MG63 (cell line): ENCODE results near the gene GPR68. TPM values are rescaled to one million over a fixed set of nuclear protein-coding genes. Genes with fewer than 3 reads are reported as not detected.
"Not testable (repeated sequence)": the region's sequence is repeated elsewhere in the genome, so short reads cannot be mapped to it uniquely, and the experiment has no call there.

Experiments
- DNase-seq: peaks from one replicate; pipeline ENCODE4 v3.0.0-alpha.2; 2020
- H3K27me3 ChIP-seq: fragments of 250-450 bp; sonication (Bioruptor Pico); 2 replicates; pipeline ENCODE4 v1.5.1; 2020; ENCODE audit warnings: mild to moderate bottlenecking, moderate library complexity
- H3K36me3 ChIP-seq: fragments of 250-450 bp; sonication (Bioruptor Pico); 2 replicates; pipeline ENCODE4 v1.5.1; 2020; ENCODE audit warnings: mild to moderate bottlenecking, moderate library complexity
- H3K4me3 ChIP-seq: fragments of 250-450 bp; sonication (Bioruptor Pico); 2 replicates; pipeline ENCODE4 v1.5.1; 2020; ENCODE audit warnings: mild to moderate bottlenecking, moderate library complexity
- H3K9me3 ChIP-seq: fragments of 250-450 bp; sonication (Bioruptor Pico); 2 replicates; pipeline ENCODE4 v1.5.1; 2020; ENCODE audit warnings: mild to moderate bottlenecking, moderate library complexity
- total RNA-seq: library from RNA; depleted of rRNA; stranded (reverse); fragments of >200 nt; shearing (Covaris generic); gene quantifications from 2 replicates; pipeline ENCODE4 v1.2.3, GENCODE V29; 2014; ENCODE audit warnings: low replicate concordance

The GPR68 gene
- total RNA-seq, 1 experiment from 2014 or later, result 3.9 TPM

DNA sequence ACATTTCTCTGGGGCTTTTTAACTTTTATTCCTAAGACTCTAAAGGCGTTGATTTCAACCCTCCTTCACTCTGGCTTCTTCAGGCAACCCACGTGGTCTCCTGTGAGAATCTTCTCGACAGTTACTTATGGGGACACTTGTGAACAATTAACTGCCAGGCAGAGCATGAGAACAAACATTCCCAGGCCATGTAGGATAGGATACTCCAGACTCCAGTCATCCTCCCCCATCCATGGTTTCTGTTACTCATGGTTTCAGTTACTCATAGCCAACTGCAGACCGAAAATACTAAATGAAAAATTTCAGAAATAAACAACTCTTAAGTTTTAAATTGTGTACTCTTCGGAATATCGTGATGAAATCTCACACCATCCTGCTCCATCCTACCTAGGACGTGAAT, 19.5 kb downstream of the GPR68 start:
- Histone ChIP-seq H3K9me3 (no peaks in the 10 kb centered on the region), H3K27me3 (no peaks in the 10 kb centered on the region), H3K36me3 (no peaks in the 10 kb centered on the region), H3K4me3 (no peak overlapping the region)
- DNase-seq, result no peak

DNA sequence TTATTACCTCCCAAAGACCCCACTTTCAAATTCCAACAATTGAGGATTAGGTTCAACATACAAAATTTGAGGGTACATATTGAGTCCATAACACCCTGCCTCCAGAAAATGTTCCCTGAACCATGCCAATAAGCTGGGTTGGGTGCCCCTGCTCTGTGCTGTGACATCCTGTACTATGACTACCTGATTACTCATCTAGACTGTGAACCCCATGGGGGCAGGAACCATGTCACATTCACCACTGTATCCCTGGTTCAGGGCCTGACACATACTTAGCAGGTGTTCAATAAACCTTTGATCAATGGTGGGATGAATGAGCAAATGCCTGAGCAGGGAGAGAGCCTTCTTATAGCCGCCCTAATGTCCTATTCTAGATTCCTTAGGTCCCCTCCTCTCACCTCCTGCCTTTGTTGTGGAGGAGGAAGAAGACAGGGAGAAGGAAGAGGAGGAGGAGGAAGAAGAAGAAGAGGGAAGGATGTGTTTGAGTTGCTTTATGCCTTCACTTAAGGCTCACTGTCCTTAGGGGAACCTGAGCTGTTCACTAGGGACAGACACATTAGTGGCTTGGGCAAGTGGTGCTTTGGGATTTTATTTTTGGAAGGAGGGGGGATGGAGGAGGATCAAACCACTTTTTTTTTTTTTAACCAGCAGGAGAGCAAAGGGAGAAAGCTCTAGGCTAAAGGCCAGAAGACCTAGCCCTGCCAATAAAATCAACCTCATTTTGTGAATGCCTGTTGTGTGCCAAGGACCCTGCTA, 21.3 kb downstream of the GPR68 start:
- Histone ChIP-seq H3K36me3 (no peaks in the 10 kb centered on the region), H3K27me3 (no peaks in the 10 kb centered on the region), H3K4me3 (no peak overlapping the region), H3K9me3 (no peaks in the 10 kb centered on the region)
- no peak for DNase-seq

GRCh38 chr14:91221270-91221669, 23.2 kb downstream of the GPR68 start:
- Histone ChIP-seq H3K9me3 (no peaks in the 10 kb centered on the region), H3K36me3 (no peaks in the 10 kb centered on the region), H3K4me3 (no peak overlapping the region), H3K27me3 (no peaks in the 10 kb centered on the region)
- no peak for DNase-seq

DNA sequence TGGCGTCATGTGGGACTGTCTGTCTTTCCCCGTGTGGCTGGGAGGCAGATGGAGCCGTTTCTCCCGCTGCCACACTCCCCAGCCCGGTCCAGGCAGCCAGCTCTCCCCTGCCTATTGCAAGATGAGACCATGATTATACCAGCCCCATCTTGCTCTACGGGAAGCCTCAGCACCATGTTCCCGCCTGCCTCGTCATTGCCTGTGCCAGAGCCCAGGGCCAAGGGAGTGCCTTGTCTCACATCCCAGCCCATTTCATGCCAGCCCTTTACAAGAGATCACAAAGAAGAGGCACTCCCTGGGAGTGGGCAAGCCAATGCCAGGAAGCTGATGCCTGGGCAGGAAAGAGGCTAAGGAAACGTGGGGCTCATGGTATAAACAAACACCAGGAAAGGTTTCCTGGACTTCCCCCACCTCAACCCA, 23.9 kb downstream of the GPR68 start:
- Histone ChIP-seq H3K4me3 (no peak overlapping the region), H3K9me3 (no peaks in the 10 kb centered on the region), H3K27me3 (no peaks in the 10 kb centered on the region), H3K36me3 (no peaks in the 10 kb centered on the region)
- peak; percentile 49 for DNase-seq

DNA sequence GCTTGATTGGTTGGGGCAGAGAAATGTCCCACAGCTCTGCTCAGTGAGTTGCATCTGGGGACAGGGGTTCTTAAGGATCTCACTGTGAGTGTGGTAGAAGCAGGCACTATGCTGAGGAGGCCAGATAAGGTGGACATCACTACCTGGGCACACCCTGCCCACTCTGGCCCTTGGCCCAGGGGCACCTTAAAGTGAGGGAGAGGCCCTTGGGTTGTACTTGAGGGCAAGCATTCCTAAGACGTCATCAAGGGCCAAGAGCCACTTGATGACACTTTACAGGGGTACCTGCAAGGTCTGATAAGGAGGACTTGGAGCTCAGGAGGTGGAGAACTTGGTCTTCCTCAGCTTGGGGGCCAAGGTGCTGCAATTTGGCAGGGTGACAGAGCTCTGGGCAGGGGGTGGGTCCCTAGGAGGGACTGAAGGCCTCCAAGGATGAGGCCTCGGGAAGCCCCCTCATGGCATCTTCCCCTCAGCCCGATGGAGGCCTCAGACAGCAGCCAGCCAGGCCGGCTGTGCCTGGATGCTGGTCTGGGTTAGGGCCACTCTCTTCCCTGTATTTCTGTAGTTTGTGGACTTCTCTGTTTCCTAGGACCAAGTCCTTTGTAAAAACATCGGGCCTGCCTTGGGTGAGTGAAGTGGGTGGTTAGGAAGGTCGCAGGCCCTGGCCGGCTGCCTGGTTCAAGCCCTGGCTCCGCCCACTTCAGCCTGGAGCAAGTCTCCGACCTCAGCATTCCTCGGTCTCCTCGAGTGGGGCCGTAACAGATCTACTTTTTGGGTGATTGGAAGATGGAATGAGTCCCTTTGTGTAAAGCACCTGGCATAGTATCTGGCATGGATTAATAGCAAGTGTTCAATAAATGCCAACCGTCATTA, 24.8 kb downstream of the GPR68 start:
- no peak for DNase-seq
- Histone ChIP-seq H3K27me3 (no peaks in the 10 kb centered on the region), H3K36me3 (no peaks in the 10 kb centered on the region), H3K9me3 (no peaks in the 10 kb centered on the region), H3K4me3 (no peak overlapping the region)

GRCh38 chr14:91218014-91218413, 26.5 kb downstream of the GPR68 start:
- H3K4me3 ChIP-seq, result no peak overlapping the region
- no peaks in the 10 kb centered on the region for H3K27me3 ChIP-seq
- no peak for DNase-seq
- H3K9me3 ChIP-seq, result no peaks in the 10 kb centered on the region
- no peaks in the 10 kb centered on the region for H3K36me3 ChIP-seq

GRCh38 chr14:91216731-91217226, 27.7 kb downstream of the GPR68 start:
- no peaks in the 10 kb centered on the region for H3K36me3 ChIP-seq
- no peaks in the 10 kb centered on the region for H3K9me3 ChIP-seq
- H3K27me3 ChIP-seq, result no peaks in the 10 kb centered on the region
- DNase-seq, result no peak
- H3K4me3 ChIP-seq, result no peak overlapping the region

GRCh38 chr14:91215381-91215780, 29.1 kb downstream of the GPR68 start:
- H3K27me3 ChIP-seq, result no peaks in the 10 kb centered on the region

DNA sequence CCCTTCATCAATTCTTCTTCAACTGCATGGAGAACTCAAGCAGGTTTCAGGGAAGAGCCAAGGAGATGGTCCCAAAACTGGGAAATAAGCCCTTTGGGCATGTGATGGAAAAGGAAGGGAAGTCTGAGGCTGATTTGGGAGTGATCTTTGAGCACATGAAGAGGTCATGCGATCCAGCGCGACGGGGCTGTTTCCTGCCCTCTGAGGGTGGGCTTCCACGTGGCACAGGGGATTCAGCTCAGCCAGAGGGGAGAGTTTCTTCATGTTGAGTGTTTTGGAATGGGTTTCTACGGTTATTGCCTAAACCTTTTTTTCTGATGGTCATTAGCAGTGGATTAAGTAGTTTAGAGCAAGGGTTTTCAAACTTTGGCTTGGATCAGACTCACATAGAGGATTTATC, 30.2 kb downstream of the GPR68 start:
- H3K27me3 ChIP-seq, result no peaks in the 10 kb centered on the region
- H3K36me3 ChIP-seq, result peaks cover 5% of the 10 kb centered on the region
- no peak overlapping the region for H3K4me3 ChIP-seq
- DNase-seq, result no peak
- H3K9me3 ChIP-seq, result no peaks in the 10 kb centered on the region

More at GRCh38 chr14:91215381-91215780, 29.1 kb downstream of the GPR68 start:
- Histone ChIP-seq H3K4me3 (no peak overlapping the region), H3K36me3 (peaks cover 5% of the 10 kb centered on the region), H3K9me3 (no peaks in the 10 kb centered on the region)
- no peak for DNase-seq

GRCh38 chr14:91211017-91211416, 33.5 kb downstream of the GPR68 start:
- no peaks in the 10 kb centered on the region for H3K27me3 ChIP-seq
- H3K36me3 ChIP-seq, result peaks cover 5% of the 10 kb centered on the region
- no peaks in the 10 kb centered on the region for H3K9me3 ChIP-seq
- no peak for DNase-seq
- H3K4me3 ChIP-seq, result no peak overlapping the region

DNA sequence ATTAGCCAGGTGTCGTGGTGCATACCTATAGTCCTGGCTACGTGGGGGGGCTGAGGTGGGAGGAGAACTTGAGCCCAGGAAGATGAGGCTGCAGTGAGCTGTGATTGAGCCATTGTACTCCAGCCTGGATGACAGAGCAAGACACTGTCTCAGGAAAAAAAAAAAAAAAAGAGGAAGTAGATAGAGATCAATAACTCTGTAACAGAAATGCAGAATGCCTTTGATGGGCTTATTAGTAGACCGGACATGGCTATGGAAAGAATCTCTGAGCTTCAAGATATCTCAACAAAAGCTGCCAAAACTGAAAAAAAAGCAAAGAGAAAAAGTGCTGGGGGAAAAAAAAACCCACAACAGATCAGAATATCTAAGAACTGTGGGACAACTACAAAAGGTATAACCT, 37.5 kb downstream of the GPR68 start:
- H3K27me3 ChIP-seq, result no peaks in the 10 kb centered on the region
- no peaks in the 10 kb centered on the region for H3K9me3 ChIP-seq
- H3K4me3 ChIP-seq, result no peak overlapping the region
- no peak for DNase-seq
- peaks cover 5% of the 10 kb centered on the region for H3K36me3 ChIP-seq

GRCh38 chr14:91205459-91205858, 39.0 kb downstream of the GPR68 start:
- no peaks in the 10 kb centered on the region for H3K27me3 ChIP-seq
- H3K9me3 ChIP-seq, result no peaks in the 10 kb centered on the region
- DNase-seq, result no peak
- H3K4me3 ChIP-seq, result no peak overlapping the region
- no peaks in the 10 kb centered on the region for H3K36me3 ChIP-seq

- H3K9me3 ChIP-seq, result no peaks in the 10 kb centered on the region
- no peaks in the 10 kb centered on the region for H3K27me3 ChIP-seq
- no peak overlapping the region for H3K4me3 ChIP-seq
- no peak for DNase-seq
- peaks cover 6% of the 10 kb centered on the region for H3K36me3 ChIP-seq
These were observed 39.8 kb downstream of the GPR68 start for GRCh38 chr14:91204657-91205056.

GRCh38 chr14:91202234-91202974, 42.1 kb downstream of the GPR68 start:
- DNase-seq, result no peak
- Histone ChIP-seq H3K36me3 (peaks cover 10% of the 10 kb centered on the region), H3K27me3 (no peaks in the 10 kb centered on the region), H3K9me3 (no peaks in the 10 kb centered on the region), H3K4me3 (no peak overlapping the region)

DNA sequence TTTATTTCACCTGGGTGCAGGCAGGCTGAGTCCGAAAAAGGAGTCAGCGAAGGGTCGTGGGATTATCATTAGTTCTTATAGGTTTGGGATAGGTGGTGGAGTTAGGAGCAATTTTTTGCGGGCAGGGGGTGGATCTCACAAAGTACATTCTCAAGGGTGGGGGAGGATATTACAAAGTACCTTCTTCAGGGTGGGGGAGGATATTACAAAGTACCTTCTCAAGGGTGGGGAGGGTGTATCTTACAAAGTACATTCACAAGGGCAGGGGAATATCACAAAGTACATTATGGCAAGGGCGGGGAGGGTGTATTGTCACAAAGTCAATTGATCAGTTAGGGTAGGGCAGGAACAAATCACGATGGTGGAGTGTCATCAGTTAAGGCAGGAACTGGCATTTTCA, 43.7 kb downstream of the GPR68 start:
- DNase-seq, H3K36me3 ChIP-seq, H3K27me3 ChIP-seq, H3K4me3 ChIP-seq, H3K9me3 ChIP-seq: not testable (repeated sequence)

DNA sequence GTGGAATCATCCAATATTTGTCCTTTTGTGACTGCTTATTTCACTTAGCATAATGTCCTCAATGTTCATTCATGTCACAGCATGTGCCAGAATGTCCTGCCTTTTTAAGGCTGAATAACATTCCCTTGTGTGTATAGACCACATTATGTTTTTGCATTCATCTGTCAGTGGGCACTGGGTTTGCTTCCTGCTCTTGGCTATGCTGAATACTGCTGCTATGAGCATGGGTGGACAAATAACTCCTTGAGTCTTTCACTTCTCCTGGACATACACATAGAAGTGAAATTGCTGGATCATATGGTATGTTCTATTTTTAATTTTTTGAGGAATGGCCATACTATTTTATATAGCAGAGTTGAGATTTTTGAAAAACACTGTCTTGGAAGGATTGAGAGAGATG, 46.9 kb downstream of the GPR68 start:
- no peak overlapping the region for H3K4me3 ChIP-seq
- H3K9me3 ChIP-seq, result no peaks in the 10 kb centered on the region
- H3K27me3 ChIP-seq, result no peaks in the 10 kb centered on the region
- DNase-seq, result no peak
- peaks cover 10% of the 10 kb centered on the region for H3K36me3 ChIP-seq

GRCh38 chr14:91195881-91196280, 48.6 kb downstream of the GPR68 start:
- Histone ChIP-seq H3K36me3 (peaks cover 10% of the 10 kb centered on the region), H3K4me3 (no peak overlapping the region), H3K9me3 (no peaks in the 10 kb centered on the region), H3K27me3 (no peaks in the 10 kb centered on the region)
- no peak for DNase-seq
